ENCODE results near the gene OPTC. TPM values are rescaled to one million over a fixed set of nuclear protein-coding genes. Genes with fewer than 3 reads are reported as not detected.

OPTC gene
- total RNA-seq, 1 donor from 2014 or later, result not detected

GRCh38 chr1:203526572-203526971, 32.6 kb downstream of the OPTC start:
- Histone ChIP-seq H3K9me3 (replicated peaks) (no peaks in the 10 kb centered on the region), H3K27me3 (ENCODE audit: low read depth) (no peaks in the 10 kb centered on the region), H3K27ac (replicated peaks) (no peak overlapping the region), H3K4me3 (no peak overlapping the region), H3K36me3 (no peaks in the 10 kb centered on the region), H3K4me1 (peaks cover 26% of the 10 kb centered on the region)
- no peak for DNase-seq
- no peak for TF ChIP-seq CTCF (IDR thresholded peaks at IDR 0.05; ENCODE audit: borderline replicate concordance)
- intact Hi-C loops (cut with micrococcal nuclease), result no loop called here

GRCh38 chr1:203527013-203527412, 33.1 kb downstream of the OPTC start:
- intact Hi-C loops (cut with micrococcal nuclease), result no loop called here
- no peak for TF ChIP-seq CTCF (IDR thresholded peaks at IDR 0.05; ENCODE audit: borderline replicate concordance)
- no peak overlapping the region for H3K27ac ChIP-seq (replicated peaks)
- no peaks in the 10 kb centered on the region for H3K27me3 ChIP-seq (ENCODE audit: low read depth)
- H3K36me3 ChIP-seq, result no peaks in the 10 kb centered on the region
- H3K4me3 ChIP-seq, result no peak overlapping the region
- H3K9me3 ChIP-seq (replicated peaks), result no peaks in the 10 kb centered on the region
- H3K4me1 ChIP-seq, result peaks cover 21% of the 10 kb centered on the region
- no peak for DNase-seq

GRCh38 chr1:203528063-203528462, 34.1 kb downstream of the OPTC start:
- DNase-seq, result no peak
- H3K4me1 ChIP-seq, result peaks cover 15% of the 10 kb centered on the region
- no peak overlapping the region for H3K27ac ChIP-seq (replicated peaks)
- no peak overlapping the region for H3K4me3 ChIP-seq
- intact Hi-C loops (cut with micrococcal nuclease), result no loop called here
- H3K9me3 ChIP-seq (replicated peaks), result no peaks in the 10 kb centered on the region
- no peaks in the 10 kb centered on the region for H3K36me3 ChIP-seq
- H3K27me3 ChIP-seq (ENCODE audit: low read depth), result no peaks in the 10 kb centered on the region
- TF ChIP-seq CTCF (IDR thresholded peaks at IDR 0.05; ENCODE audit: borderline replicate concordance), result no peak

GRCh38 chr1:203528976-203529835, 35.3 kb downstream of the OPTC start:
- H3K4me3 ChIP-seq, result no peak overlapping the region
- no peak for TF ChIP-seq CTCF (IDR thresholded peaks at IDR 0.05; ENCODE audit: borderline replicate concordance)
- H3K9me3 ChIP-seq (replicated peaks), result no peaks in the 10 kb centered on the region
- no peaks in the 10 kb centered on the region for H3K27me3 ChIP-seq (ENCODE audit: low read depth)
- DNase-seq, result no peak
- intact Hi-C loops (cut with micrococcal nuclease), result no loop called here
- no peaks in the 10 kb centered on the region for H3K36me3 ChIP-seq
- no peak overlapping the region for H3K27ac ChIP-seq (replicated peaks)
- peaks cover 9% of the 10 kb centered on the region for H3K4me1 ChIP-seq

- no peak overlapping the region for H3K27ac ChIP-seq (replicated peaks)
- intact Hi-C loops (cut with micrococcal nuclease), result no loop called here
- TF ChIP-seq CTCF (IDR thresholded peaks at IDR 0.05; ENCODE audit: borderline replicate concordance), result no peak
- H3K9me3 ChIP-seq (replicated peaks), result no peaks in the 10 kb centered on the region
- no peaks in the 10 kb centered on the region for H3K27me3 ChIP-seq (ENCODE audit: low read depth)
- no peak overlapping the region for H3K4me3 ChIP-seq
- H3K4me1 ChIP-seq, result no peaks in the 10 kb centered on the region
- no peak for DNase-seq
- no peaks in the 10 kb centered on the region for H3K36me3 ChIP-seq
These were observed 37.1 kb downstream of the OPTC start for GRCh38 chr1:203531063-203531462.

All from left ventricle myocardium inferior (tissue), 1 donor.